HG02798 (cell line): ENCODE measurements around the gene SLC45A1.

ENCODE experiments used
- ATAC-seq: cut with Tn5 transposase; IDR thresholded peaks from one replicate; pipeline ENCODE4 v1.9.1; 2021; ENCODE audit warnings: mild to moderate bottlenecking; ENCODE audit not compliant: unreplicated experiment, poor library complexity

The SLC45A1 gene

GRCh38 chr1:8334106-8334851 lies 16.4 kb downstream of the SLC45A1 start:
- no peak for ATAC-seq

- ATAC-seq: no peak
Observed at GRCh38 chr1:8335246-8335645, 17.3 kb downstream of the SLC45A1 start.

- ATAC-seq: no peak
Observed at GRCh38 chr1:8337776-8338525, 20.0 kb downstream of the SLC45A1 start.

GRCh38 chr1:8338526-8339202 lies 20.8 kb downstream of the SLC45A1 start:
- no peak for ATAC-seq

- ATAC-seq: no peak
Observed at GRCh38 chr1:8339203-8339600, 21.3 kb downstream of the SLC45A1 start.

- ATAC-seq: no peak
Observed at GRCh38 chr1:8340448-8340847, 22.5 kb downstream of the SLC45A1 start.

- ATAC-seq: no peak
Observed at GRCh38 chr1:8342325-8342724, 24.4 kb downstream of the SLC45A1 start.

GRCh38 chr1:8343044-8343443 lies 25.1 kb downstream of the SLC45A1 start:
- ATAC-seq: no peak

GRCh38 chr1:8343464-8344001 lies 25.6 kb downstream of the SLC45A1 start:
- no peak for ATAC-seq

- ATAC-seq: no peak
Observed at GRCh38 chr1:8344893-8345507, 27.1 kb downstream of the SLC45A1 start.

GRCh38 chr1:8345621-8346415 lies 27.9 kb downstream of the SLC45A1 start:
- ATAC-seq: no peak

- ATAC-seq: no peak
Observed at GRCh38 chr1:8347635-8348034, 29.7 kb downstream of the SLC45A1 start.

- ATAC-seq: no peak
Observed at GRCh38 chr1:8348047-8348776, 30.3 kb downstream of the SLC45A1 start.

GRCh38 chr1:8348777-8349472 lies 31.0 kb downstream of the SLC45A1 start:
- no peak for ATAC-seq

- no peak for ATAC-seq
Observed at GRCh38 chr1:8349473-8349865, 31.6 kb downstream of the SLC45A1 start.

GRCh38 chr1:8349961-8350360 lies 32.0 kb downstream of the SLC45A1 start:
- ATAC-seq: no peak

GRCh38 chr1:8350914-8351684 lies 33.2 kb downstream of the SLC45A1 start:
- no peak for ATAC-seq
